OCI-LY7 (cell line): Measurements from ENCODE around the gene AOPEP. TPM values are rescaled to one million over a fixed set of nuclear protein-coding genes. Genes with fewer than 3 reads are reported as not detected.
A peak's percentile ranks its signal among the peaks of the same experiment; 100 is the strongest.

Source experiments
- BruUV-seq: library from RNA; stranded (reverse); fragments of 400-500 nt; replicated peaks from 2 replicates; lab custom pipeline; 2021; lab: Mats Ljungman, UMichigan
- CTCF ChIA-PET: fragments of 300-600 bp; sonication (Branson Sonifier 250); formaldehyde crosslinking; loops from one replicate; lab custom pipeline; 2022; ENCODE audit warnings: antibody characterized with exemption; ENCODE audit not compliant: unreplicated experiment; lab: Charles Lee
- POLR2A ChIA-PET: fragments of 300-600 bp; sonication (Branson Sonifier 250); formaldehyde crosslinking; loops from one replicate; lab custom pipeline; 2022; ENCODE audit warnings: antibody characterized with exemption; lab: Charles Lee
- DNase-seq: peaks from one replicate; pipeline ENCODE4 v3.0.0-alpha.2; 2015; ENCODE audit warnings: low spot score
- H2AFZ ChIP-seq: fragments of 200-600 bp; sonication (generic), shearing (Covaris generic); 2 replicates; pipeline ENCODE4 v1.6.1; 2014; ENCODE audit warnings: mild to moderate bottlenecking, antibody characterized with exemption, low read length, moderate library complexity
- H3K27ac ChIP-seq: fragments of 200-600 bp; sonication (generic); 2 replicates; pipeline ENCODE4 v1.5.1; 2014; ENCODE audit warnings: mixed run types, low read depth, mild to moderate bottlenecking, moderate library complexity, low read length, inconsistent platforms; ENCODE audit not compliant: poor library complexity, severe bottlenecking
- H3K36me3 ChIP-seq: fragments of 200-600 bp; sonication (generic); 2 replicates; pipeline ENCODE4 v1.6.1; 2014; ENCODE audit warnings: mild to moderate bottlenecking, antibody characterized with exemption, low read length, moderate library complexity, mixed read lengths; ENCODE audit not compliant: insufficient read depth
- H3K4me1 ChIP-seq: fragments of 200-600 bp; sonication (generic); 2 replicates; pipeline ENCODE4 v1.5.1; 2014; ENCODE audit warnings: mild to moderate bottlenecking, low read length; ENCODE audit not compliant: insufficient read depth, poor library complexity, severe bottlenecking
- H3K4me2 ChIP-seq: fragments of 200-600 bp; sonication (generic); 2 replicates; pipeline ENCODE4 v1.6.1; 2014; ENCODE audit warnings: mild to moderate bottlenecking, low read length
- H3K4me3 ChIP-seq: fragments of 200-600 bp; sonication (generic); 2 replicates; pipeline ENCODE4 v1.5.1; 2014; ENCODE audit warnings: mild to moderate bottlenecking, low read depth, low read length; ENCODE audit not compliant: poor library complexity, severe bottlenecking
- H3K79me2 ChIP-seq: fragments of 200-600 bp; sonication (generic); 2 replicates; pipeline ENCODE4 v1.6.1; 2016; ENCODE audit warnings: low read depth, mild to moderate bottlenecking, low read length, moderate library complexity, mixed read lengths; ENCODE audit not compliant: insufficient read depth
- H3K9me2 ChIP-seq: fragments of 200-600 bp; sonication (generic); 2 replicates; pipeline ENCODE4 v1.6.1; 2016; ENCODE audit warnings: mild to moderate bottlenecking, low read length, mixed read lengths; ENCODE audit not compliant: insufficient read depth
- H3K9me3 ChIP-seq: fragments of 200-600 bp; sonication (generic); 2 replicates; pipeline ENCODE4 v1.6.1; 2014; ENCODE audit warnings: mild to moderate bottlenecking, mixed run types, low read length, mixed read lengths
- H4K20me1 ChIP-seq: fragments of 200-600 bp; sonication (generic); 2 replicates; pipeline ENCODE4 v1.6.1; 2014; ENCODE audit warnings: mild to moderate bottlenecking, antibody characterized with exemption, low read length, moderate library complexity, mixed read lengths; ENCODE audit not compliant: insufficient read depth
- CTCF ChIP-seq: fragments of 200-600 bp; sonication (generic); conservative IDR thresholded peaks from 2 replicates; pipeline ENCODE4 v1.5.1; 2014; ENCODE audit warnings: mild to moderate bottlenecking, antibody characterized with exemption, low read length, moderate library complexity, mixed read lengths
- EZH2phosphoT487 ChIP-seq: fragments of 200-600 bp; sonication (generic); IDR thresholded peaks from 2 replicates; pipeline ENCODE4 v1.6.1; 2018; ENCODE audit warnings: low read depth, borderline replicate concordance, mild to moderate bottlenecking, mixed run types, antibody characterized with exemption, low read length, moderate library complexity, mixed read lengths
- intact Hi-C: fragments of 100-400 bp; cut with micrococcal nuclease; formaldehyde crosslinking; loops from one replicate; pipeline ENCODE4 v1.10.0; 2022; ENCODE audit not compliant: unreplicated experiment
- total RNA-seq, 2 experiments: library from RNA; depleted of rRNA in 1 of 2; stranded (reverse); fragments of >200 nt in 1 of 2; shearing (Covaris generic) in 1 of 2; gene quantifications; 2 replicates each; pipeline ENCODE4 v1.2.3, GENCODE V29; 2014 to 2022

Gene AOPEP
- total RNA-seq, 2 experiments from 2014 or later: 17.3 to 24.3 TPM

- ChIA-PET CTCF (no interaction called here), POLR2A (interaction anchor here (0.6 kb wide), 1 partner anchor 15 kb away, joined by 3 read pairs; no protein-coding TSS in a partner anchor)
- Histone ChIP-seq H3K9me2 (no peaks in the 10 kb centered on the region), H3K9me3 (no peaks in the 10 kb centered on the region), H3K4me3 (no peak overlapping the region), H3K36me3 (no peaks in the 10 kb centered on the region), H3K4me2 (no peak overlapping the region), H4K20me1 (no peaks in the 10 kb centered on the region), H3K79me2 (no peaks in the 10 kb centered on the region), H3K27ac (no peak overlapping the region), H3K4me1 (no peaks in the 10 kb centered on the region), H2AFZ (no peak overlapping the region)
- TF ChIP-seq CTCF (no peak), EZH2phosphoT487 (no peak)
- intact Hi-C loops: no loop called here
- no TSS peak for BruUV-seq
- no peak for DNase-seq
These were observed 274.3 kb downstream of the AOPEP start for GRCh38 chr9:95000821-95001220.

GRCh38 chr9:95001720-95002119 lies 275.2 kb downstream of the AOPEP start:
- no peak for DNase-seq
- H4K20me1 ChIP-seq: no peaks in the 10 kb centered on the region
- CTCF ChIA-PET: interaction anchor here (0.6 kb wide), 1 partner anchor 130 kb away, joined by 4 read pairs; no protein-coding TSS in a partner anchor
- no peak overlapping the region for H3K27ac ChIP-seq
- no peak overlapping the region for H3K4me2 ChIP-seq
- no TSS peak for BruUV-seq
- POLR2A ChIA-PET: no interaction called here
- no peaks in the 10 kb centered on the region for H3K79me2 ChIP-seq
- TF ChIP-seq EZH2phosphoT487 (no peak), CTCF (no peak)
- no peaks in the 10 kb centered on the region for H3K36me3 ChIP-seq
- intact Hi-C loops: no loop called here
- H3K9me2 ChIP-seq: no peaks in the 10 kb centered on the region
- H2AFZ ChIP-seq: no peak overlapping the region
- no peaks in the 10 kb centered on the region for H3K4me1 ChIP-seq
- H3K9me3 ChIP-seq: no peaks in the 10 kb centered on the region
- no peak overlapping the region for H3K4me3 ChIP-seq

- Histone ChIP-seq H3K4me3 (peak overlapping the region; percentile 62), H3K4me2 (peak overlapping the region; percentile 72), H3K9me3 (no peaks in the 10 kb centered on the region), H3K27ac (no peak overlapping the region), H3K79me2 (no peaks in the 10 kb centered on the region), H3K4me1 (no peaks in the 10 kb centered on the region), H2AFZ (no peak overlapping the region), H3K9me2 (no peaks in the 10 kb centered on the region), H3K36me3 (no peaks in the 10 kb centered on the region), H4K20me1 (no peaks in the 10 kb centered on the region)
- ChIA-PET POLR2A (interaction anchor here (0.6 kb wide), 1 partner anchor 128 kb away, joined by 6 read pairs; no protein-coding TSS in a partner anchor), CTCF (no interaction called here)
- BruUV-seq: no TSS peak
- DNase-seq: no peak
- intact Hi-C loops: no loop called here
- TF ChIP-seq CTCF (no peak), EZH2phosphoT487 (peak; percentile 98; the same call in 1 of the 2 replicates)
These were observed 277.4 kb downstream of the AOPEP start for GRCh38 chr9:95003689-95004410.
